IPS-15b (cell line): ENCODE measurements around the gene VSTM2L.

Source experiments
- H3K27me3 ChIP-seq: one replicate; pipeline ENCODE4 v1.6.1; 2013; ENCODE audit warnings: low read length; ENCODE audit not compliant: control insufficient read depth, insufficient read depth
- H3K36me3 ChIP-seq: one replicate; pipeline ENCODE4 v1.6.1; 2013; ENCODE audit warnings: low read length; ENCODE audit not compliant: control insufficient read depth, insufficient read depth
- H3K4me1 ChIP-seq: one replicate; pipeline ENCODE4 v1.6.1; 2013; ENCODE audit warnings: mild to moderate bottlenecking, low read length; ENCODE audit not compliant: control insufficient read depth, insufficient read depth
- H3K4me3 ChIP-seq: one replicate; pipeline ENCODE4 v1.5.1; 2013; ENCODE audit warnings: low read depth, low read length
- H3K9ac ChIP-seq: one replicate; pipeline ENCODE4 v1.6.1; 2013; ENCODE audit warnings: low read depth, mild to moderate bottlenecking, low read length
- H3K9me3 ChIP-seq: one replicate; pipeline ENCODE4 v1.6.1; 2013; ENCODE audit warnings: mild to moderate bottlenecking, low read length; ENCODE audit not compliant: control insufficient read depth, insufficient read depth

VSTM2L gene

GRCh38 chr20:37895166-37895565, 7.8 kb upstream of the VSTM2L start:
- Histone ChIP-seq H3K36me3 (no peaks in the 10 kb centered on the region), H3K9ac (no peak overlapping the region), H3K27me3 (no peaks in the 10 kb centered on the region), H3K9me3 (no peaks in the 10 kb centered on the region), H3K4me1 (no peaks in the 10 kb centered on the region), H3K4me3 (no peak overlapping the region)

- Histone ChIP-seq H3K4me1 (no peaks in the 10 kb centered on the region), H3K9me3 (no peaks in the 10 kb centered on the region), H3K9ac (no peak overlapping the region), H3K36me3 (no peaks in the 10 kb centered on the region), H3K27me3 (no peaks in the 10 kb centered on the region), H3K4me3 (no peak overlapping the region)
These were observed 5.9 kb upstream of the VSTM2L start for GRCh38 chr20:37896932-37897548.

GRCh38 chr20:37898233-37899104, 4.5 kb upstream of the VSTM2L start:
- Histone ChIP-seq H3K4me3 (no peak overlapping the region), H3K27me3 (peaks cover 2% of the 10 kb centered on the region), H3K9ac (no peak overlapping the region)

GRCh38 chr20:37899105-37900045, 3.6 kb upstream of the VSTM2L start:
- Histone ChIP-seq H3K9ac (no peak overlapping the region), H3K4me1 (no peaks in the 10 kb centered on the region), H3K27me3 (peaks cover 5% of the 10 kb centered on the region), H3K4me3 (no peak overlapping the region), H3K9me3 (no peaks in the 10 kb centered on the region), H3K36me3 (no peaks in the 10 kb centered on the region)

More at GRCh38 chr20:37898233-37899104, 4.5 kb upstream of the VSTM2L start:
- no peaks in the 10 kb centered on the region for H3K36me3 ChIP-seq
- no peaks in the 10 kb centered on the region for H3K9me3 ChIP-seq
- no peaks in the 10 kb centered on the region for H3K4me1 ChIP-seq

GRCh38 chr20:37901240-37901639, 1.7 kb upstream of the VSTM2L start:
- Histone ChIP-seq H3K9ac (no peak overlapping the region), H3K4me1 (no peaks in the 10 kb centered on the region), H3K4me3 (no peak overlapping the region), H3K27me3 (peaks cover 5% of the 10 kb centered on the region), H3K36me3 (no peaks in the 10 kb centered on the region), H3K9me3 (no peaks in the 10 kb centered on the region)

GRCh38 chr20:37901654-37902503, 1.0 kb upstream of the VSTM2L start:
- Histone ChIP-seq H3K4me1 (no peaks in the 10 kb centered on the region), H3K27me3 (peaks cover 5% of the 10 kb centered on the region), H3K36me3 (no peaks in the 10 kb centered on the region), H3K4me3 (peak overlapping the region; percentile 48), H3K9ac (no peak overlapping the region), H3K9me3 (no peaks in the 10 kb centered on the region)

GRCh38 chr20:37903317-37904007, 535 bp downstream of the VSTM2L start:
- no peaks in the 10 kb centered on the region for H3K36me3 ChIP-seq
- H3K4me1 ChIP-seq: peaks cover 4% of the 10 kb centered on the region
- H3K4me3 ChIP-seq: peak overlapping the region; percentile 41
- H3K27me3 ChIP-seq: peaks cover 5% of the 10 kb centered on the region
- H3K9ac ChIP-seq: no peak overlapping the region
- H3K9me3 ChIP-seq: no peaks in the 10 kb centered on the region

GRCh38 chr20:37904008-37904642, 1.2 kb downstream of the VSTM2L start:
- H3K4me3 ChIP-seq: no peak overlapping the region

GRCh38 chr20:37904845-37905373, 2.0 kb downstream of the VSTM2L start:
- Histone ChIP-seq H3K9me3 (no peaks in the 10 kb centered on the region), H3K4me1 (peaks cover 6% of the 10 kb centered on the region), H3K9ac (no peak overlapping the region), H3K4me3 (no peak overlapping the region), H3K27me3 (peaks cover 5% of the 10 kb centered on the region), H3K36me3 (no peaks in the 10 kb centered on the region)

More at GRCh38 chr20:37904008-37904642, 1.2 kb downstream of the VSTM2L start:
- Histone ChIP-seq H3K9me3 (no peaks in the 10 kb centered on the region), H3K4me1 (peaks cover 4% of the 10 kb centered on the region), H3K9ac (no peak overlapping the region), H3K27me3 (peaks cover 5% of the 10 kb centered on the region), H3K36me3 (no peaks in the 10 kb centered on the region)
